HepG2 (cell line): ENCODE measurements around the gene SLC9A8. TPM values are rescaled to one million over a fixed set of nuclear protein-coding genes. Genes with fewer than 3 reads are reported as not detected.

Source experiments
- HCFC1 ChIP-seq: fragments of 150-350 bp; IDR thresholded peaks from 2 replicates; pipeline ENCODE4 v1.6.1; 2014; ENCODE audit warnings: low read depth, low read length
- MIXL1 ChIP-seq: IDR thresholded peaks from 2 replicates; pipeline ENCODE4 v1.6.1; 2016
- polyA plus RNA-seq, 8 experiments: library from polyadenylated mRNA; depleted of rRNA in 3 of 8; stranded (reverse) in 7 of 8; unstranded in 1 of 8; fragments of >200 nt; fragmentation: Illumina TruSeq in 4 of 8; extraction: Trizol in 4 of 8; gene quantifications; 2 replicates each; pipeline versions ENCODE4 v1.2.1 to v1.2.3, GENCODE V29; 2011 to 2016; ENCODE audit warnings: low read depth in 4 of 8, missing spikeins in 1 of 8, mixed read lengths in 1 of 8; ENCODE audit not compliant: insufficient read depth in 1 of 8
- total RNA-seq, 5 experiments: library from RNA; depleted of rRNA; stranded (reverse); fragments of >200 nt; fragmentation: Illumina TruSeq; extraction: Trizol; gene quantifications; 2 replicates each; pipeline ENCODE4 v1.2.3, GENCODE V29; 2016; ENCODE audit warnings: low read depth in 1 of 5
- TF ChIP-seq, protein P1 (sequence below): sonication (generic); formaldehyde crosslinking; IDR thresholded peaks from one replicate; pipeline ENCODE4 v1.5.1; 2020; ENCODE audit warnings: mild to moderate bottlenecking, missing genetic modification reagents; ENCODE audit errors: not compliant biosample characterization
- TF ChIP-seq, protein P2 (sequence below): sonication (generic); IDR thresholded peaks from 2 replicates; pipeline ENCODE4 v1.6.1; 2016; ENCODE audit warnings: low read depth, borderline replicate concordance
- TF ChIP-seq, protein P3 (sequence below): sonication (generic); formaldehyde crosslinking; IDR thresholded peaks from 2 replicates; pipeline ENCODE4 v1.8.1; 2022; ENCODE audit warnings: mild to moderate bottlenecking, missing genetic modification reagents
- TF ChIP-seq, protein P4 (sequence below): sonication (generic); formaldehyde crosslinking; IDR thresholded peaks from 2 replicates; pipeline ENCODE4 v1.5.0; 2020; ENCODE audit warnings: missing genetic modification reagents, mild to moderate bottlenecking, borderline replicate concordance
- TF ChIP-seq, protein P5 (sequence below): sonication (generic); formaldehyde crosslinking; IDR thresholded peaks from 2 replicates; pipeline ENCODE4 v1.4.0; 2020; ENCODE audit warnings: missing genetic modification reagents

The SLC9A8 gene
- total and polyA plus RNA-seq, 2 of the 13 experiments (the other 11 are each of a cell fraction or from before 2014, with no cell fraction given), result 4.1 to 7.4 TPM

DNA sequence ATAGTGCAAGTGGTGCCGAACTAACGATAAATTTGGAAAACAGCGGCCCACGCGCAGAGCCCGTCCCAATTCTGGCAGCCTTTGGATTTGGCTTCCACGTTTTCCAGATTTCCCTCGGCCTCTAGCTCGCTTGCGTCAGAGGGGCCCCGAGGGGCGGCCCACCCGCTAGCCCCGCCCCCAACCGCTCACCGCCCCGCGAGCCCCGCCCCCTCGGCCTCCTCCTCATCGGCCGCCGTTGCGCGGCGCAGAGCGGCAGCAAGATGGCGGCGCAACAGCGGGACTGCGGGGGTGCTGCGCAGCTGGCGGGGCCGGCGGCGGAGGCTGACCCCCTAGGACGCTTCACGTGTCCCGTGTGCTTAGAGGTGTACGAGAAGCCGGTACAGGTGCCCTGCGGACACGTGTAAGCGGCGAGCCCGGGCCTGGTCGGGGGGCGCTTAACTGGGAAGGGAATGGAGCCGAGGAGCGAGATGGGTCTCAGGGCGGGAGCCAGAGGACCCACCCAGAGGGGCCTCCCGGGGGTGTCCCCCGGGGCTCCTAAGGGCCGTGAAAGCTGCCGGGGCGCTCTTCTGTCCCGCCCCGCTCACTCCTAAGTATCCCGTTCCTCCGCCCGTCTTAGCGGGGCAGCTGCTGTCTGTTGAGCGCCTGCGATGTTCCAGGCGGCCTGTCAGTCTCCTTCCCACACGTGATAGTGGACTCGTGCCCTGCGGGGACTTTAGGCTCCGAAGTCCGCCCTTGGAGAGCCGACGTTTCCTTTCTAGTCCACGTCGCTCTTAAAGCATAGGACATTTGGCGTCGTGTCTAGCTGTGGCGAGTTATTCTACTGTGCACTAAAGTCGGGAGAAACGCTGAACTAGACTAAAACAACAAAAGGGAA, 123.8 kb downstream of the SLC9A8 start, which contains the start of gene RNF114 (continued):
- TF ChIP-seq, protein P1, sequence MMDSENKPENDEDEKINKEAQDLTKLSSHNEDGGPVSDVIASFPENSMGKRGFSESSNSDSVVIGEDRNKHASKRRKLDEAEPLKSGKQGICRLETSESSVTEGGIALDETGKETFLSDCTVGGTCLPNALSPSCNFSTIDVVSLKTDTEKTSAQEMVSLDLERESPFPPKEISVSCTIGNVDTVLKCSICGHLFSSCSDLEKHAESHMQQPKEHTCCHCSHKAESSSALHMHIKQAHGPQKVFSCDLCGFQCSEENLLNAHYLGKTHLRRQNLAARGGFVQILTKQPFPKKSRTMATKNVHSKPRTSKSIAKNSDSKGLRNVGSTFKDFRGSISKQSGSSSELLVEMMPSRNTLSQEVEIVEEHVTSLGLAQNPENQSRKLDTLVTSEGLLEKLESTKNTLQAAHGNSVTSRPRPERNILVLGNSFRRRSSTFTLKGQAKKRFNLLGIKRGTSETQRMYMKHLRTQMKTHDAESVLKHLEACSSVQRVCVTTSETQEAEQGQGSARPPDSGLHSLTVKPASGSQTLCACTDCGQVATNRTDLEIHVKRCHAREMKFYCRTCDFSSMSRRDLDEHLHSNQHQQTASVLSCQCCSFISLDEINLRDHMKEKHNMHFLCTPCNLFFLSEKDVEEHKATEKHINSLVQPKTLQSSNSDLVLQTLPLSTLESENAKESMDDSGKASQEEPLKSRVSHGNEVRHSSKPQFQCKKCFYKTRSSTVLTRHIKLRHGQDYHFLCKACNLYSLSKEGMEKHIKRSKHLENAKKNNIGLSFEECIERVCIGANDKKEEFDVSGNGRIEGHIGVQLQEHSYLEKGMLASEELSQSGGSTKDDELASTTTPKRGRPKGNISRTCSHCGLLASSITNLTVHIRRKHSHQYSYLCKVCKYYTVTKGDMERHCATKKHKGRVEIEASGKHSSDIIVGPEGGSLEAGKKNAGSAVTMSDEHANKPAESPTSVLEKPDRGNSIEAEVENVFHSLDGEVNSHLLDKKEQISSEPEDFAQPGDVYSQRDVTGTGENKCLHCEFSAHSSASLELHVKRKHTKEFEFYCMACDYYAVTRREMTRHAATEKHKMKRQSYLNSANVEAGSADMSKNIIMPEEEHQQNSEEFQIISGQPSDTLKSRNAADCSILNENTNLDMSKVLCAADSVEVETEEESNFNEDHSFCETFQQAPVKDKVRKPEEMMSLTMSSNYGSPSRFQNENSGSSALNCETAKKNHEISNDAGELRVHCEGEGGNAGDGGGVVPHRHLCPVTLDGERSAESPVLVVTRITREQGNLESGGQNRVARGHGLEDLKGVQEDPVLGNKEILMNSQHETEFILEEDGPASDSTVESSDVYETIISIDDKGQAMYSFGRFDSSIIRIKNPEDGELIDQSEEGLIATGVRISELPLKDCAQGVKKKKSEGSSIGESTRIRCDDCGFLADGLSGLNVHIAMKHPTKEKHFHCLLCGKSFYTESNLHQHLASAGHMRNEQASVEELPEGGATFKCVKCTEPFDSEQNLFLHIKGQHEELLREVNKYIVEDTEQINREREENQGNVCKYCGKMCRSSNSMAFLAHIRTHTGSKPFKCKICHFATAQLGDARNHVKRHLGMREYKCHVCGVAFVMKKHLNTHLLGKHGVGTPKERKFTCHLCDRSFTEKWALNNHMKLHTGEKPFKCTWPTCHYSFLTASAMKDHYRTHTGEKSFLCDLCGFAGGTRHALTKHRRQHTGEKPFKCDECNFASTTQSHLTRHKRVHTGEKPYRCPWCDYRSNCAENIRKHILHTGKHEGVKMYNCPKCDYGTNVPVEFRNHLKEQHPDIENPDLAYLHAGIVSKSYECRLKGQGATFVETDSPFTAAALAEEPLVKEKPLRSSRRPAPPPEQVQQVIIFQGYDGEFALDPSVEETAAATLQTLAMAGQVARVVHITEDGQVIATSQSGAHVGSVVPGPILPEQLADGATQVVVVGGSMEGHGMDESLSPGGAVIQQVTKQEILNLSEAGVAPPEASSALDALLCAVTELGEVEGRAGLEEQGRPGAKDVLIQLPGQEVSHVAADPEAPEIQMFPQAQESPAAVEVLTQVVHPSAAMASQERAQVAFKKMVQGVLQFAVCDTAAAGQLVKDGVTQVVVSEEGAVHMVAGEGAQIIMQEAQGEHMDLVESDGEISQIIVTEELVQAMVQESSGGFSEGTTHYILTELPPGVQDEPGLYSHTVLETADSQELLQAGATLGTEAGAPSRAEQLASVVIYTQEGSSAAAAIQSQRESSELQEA (CRISPR knock-in tag), result peak; percentile 82
- TF ChIP-seq, protein P2, sequence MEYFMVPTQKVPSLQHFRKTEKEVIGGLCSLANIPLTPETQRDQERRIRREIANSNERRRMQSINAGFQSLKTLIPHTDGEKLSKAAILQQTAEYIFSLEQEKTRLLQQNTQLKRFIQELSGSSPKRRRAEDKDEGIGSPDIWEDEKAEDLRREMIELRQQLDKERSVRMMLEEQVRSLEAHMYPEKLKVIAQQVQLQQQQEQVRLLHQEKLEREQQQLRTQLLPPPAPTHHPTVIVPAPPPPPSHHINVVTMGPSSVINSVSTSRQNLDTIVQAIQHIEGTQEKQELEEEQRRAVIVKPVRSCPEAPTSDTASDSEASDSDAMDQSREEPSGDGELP, result 0 out of 2 replicates have a peak, but pooled peaks have one; percentile 53
- TF ChIP-seq, protein P3, sequence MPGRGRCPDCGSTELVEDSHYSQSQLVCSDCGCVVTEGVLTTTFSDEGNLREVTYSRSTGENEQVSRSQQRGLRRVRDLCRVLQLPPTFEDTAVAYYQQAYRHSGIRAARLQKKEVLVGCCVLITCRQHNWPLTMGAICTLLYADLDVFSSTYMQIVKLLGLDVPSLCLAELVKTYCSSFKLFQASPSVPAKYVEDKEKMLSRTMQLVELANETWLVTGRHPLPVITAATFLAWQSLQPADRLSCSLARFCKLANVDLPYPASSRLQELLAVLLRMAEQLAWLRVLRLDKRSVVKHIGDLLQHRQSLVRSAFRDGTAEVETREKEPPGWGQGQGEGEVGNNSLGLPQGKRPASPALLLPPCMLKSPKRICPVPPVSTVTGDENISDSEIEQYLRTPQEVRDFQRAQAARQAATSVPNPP (CRISPR knock-in tag), result no peak
- TF ChIP-seq, protein P4, sequence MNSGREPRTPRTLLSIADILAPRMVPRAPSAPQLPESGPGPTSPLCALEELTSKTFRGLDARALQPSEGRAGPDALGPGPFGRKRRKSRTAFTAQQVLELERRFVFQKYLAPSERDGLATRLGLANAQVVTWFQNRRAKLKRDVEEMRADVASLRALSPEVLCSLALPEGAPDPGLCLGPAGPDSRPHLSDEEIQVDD (CRISPR knock-in tag), result no peak
- TF ChIP-seq HCFC1 (no peak), MIXL1 (CRISPR knock-in tag) (no peak)
- TF ChIP-seq, protein P5, sequence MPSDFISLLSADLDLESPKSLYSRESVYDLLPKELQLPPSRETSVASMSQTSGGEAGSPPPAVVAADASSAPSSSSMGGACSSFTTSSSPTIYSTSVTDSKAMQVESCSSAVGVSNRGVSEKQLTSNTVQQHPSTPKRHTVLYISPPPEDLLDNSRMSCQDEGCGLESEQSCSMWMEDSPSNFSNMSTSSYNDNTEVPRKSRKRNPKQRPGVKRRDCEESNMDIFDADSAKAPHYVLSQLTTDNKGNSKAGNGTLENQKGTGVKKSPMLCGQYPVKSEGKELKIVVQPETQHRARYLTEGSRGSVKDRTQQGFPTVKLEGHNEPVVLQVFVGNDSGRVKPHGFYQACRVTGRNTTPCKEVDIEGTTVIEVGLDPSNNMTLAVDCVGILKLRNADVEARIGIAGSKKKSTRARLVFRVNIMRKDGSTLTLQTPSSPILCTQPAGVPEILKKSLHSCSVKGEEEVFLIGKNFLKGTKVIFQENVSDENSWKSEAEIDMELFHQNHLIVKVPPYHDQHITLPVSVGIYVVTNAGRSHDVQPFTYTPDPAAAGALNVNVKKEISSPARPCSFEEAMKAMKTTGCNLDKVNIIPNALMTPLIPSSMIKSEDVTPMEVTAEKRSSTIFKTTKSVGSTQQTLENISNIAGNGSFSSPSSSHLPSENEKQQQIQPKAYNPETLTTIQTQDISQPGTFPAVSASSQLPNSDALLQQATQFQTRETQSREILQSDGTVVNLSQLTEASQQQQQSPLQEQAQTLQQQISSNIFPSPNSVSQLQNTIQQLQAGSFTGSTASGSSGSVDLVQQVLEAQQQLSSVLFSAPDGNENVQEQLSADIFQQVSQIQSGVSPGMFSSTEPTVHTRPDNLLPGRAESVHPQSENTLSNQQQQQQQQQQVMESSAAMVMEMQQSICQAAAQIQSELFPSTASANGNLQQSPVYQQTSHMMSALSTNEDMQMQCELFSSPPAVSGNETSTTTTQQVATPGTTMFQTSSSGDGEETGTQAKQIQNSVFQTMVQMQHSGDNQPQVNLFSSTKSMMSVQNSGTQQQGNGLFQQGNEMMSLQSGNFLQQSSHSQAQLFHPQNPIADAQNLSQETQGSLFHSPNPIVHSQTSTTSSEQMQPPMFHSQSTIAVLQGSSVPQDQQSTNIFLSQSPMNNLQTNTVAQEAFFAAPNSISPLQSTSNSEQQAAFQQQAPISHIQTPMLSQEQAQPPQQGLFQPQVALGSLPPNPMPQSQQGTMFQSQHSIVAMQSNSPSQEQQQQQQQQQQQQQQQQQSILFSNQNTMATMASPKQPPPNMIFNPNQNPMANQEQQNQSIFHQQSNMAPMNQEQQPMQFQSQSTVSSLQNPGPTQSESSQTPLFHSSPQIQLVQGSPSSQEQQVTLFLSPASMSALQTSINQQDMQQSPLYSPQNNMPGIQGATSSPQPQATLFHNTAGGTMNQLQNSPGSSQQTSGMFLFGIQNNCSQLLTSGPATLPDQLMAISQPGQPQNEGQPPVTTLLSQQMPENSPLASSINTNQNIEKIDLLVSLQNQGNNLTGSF (CRISPR knock-in tag), result peak; percentile 74; the same call in 1 of the 2 replicates
